IPS DF 4.7 (cell line): ENCODE results near the gene RAB6B.

Source experiments
- DNase-seq: peaks from one replicate; pipeline ENCODE4 v3.0.0-alpha.2; 2013; ENCODE audit warnings: low spot score; ENCODE audit errors: extremely low read depth

The RAB6B gene

GRCh38 chr3:133837487-133838295 is 58.0 kb downstream of the RAB6B start:
- no peak for DNase-seq

GRCh38 chr3:133836497-133837158 is 59.1 kb downstream of the RAB6B start:
- DNase-seq, result no peak

- no peak for DNase-seq
Observed at GRCh38 chr3:133835961-133836360, 59.7 kb downstream of the RAB6B start.

GRCh38 chr3:133835418-133835743 is 60.3 kb downstream of the RAB6B start:
- no peak for DNase-seq

- DNase-seq, result no peak
Observed at GRCh38 chr3:133834621-133835417, 60.9 kb downstream of the RAB6B start.

GRCh38 chr3:133833880-133834620 is 61.6 kb downstream of the RAB6B start:
- no peak for DNase-seq

- no peak for DNase-seq
Observed at GRCh38 chr3:133833267-133833666, 62.4 kb downstream of the RAB6B start.

- DNase-seq, result no peak
Observed at GRCh38 chr3:133832802-133833144, 62.9 kb downstream of the RAB6B start.

GRCh38 chr3:133831966-133832801 is 63.5 kb downstream of the RAB6B start:
- no peak for DNase-seq

GRCh38 chr3:133830071-133830470 is 65.6 kb downstream of the RAB6B start:
- DNase-seq, result no peak

- no peak for DNase-seq
Observed at GRCh38 chr3:133829310-133829707, 66.4 kb downstream of the RAB6B start.

GRCh38 chr3:133828576-133829309 is 66.9 kb downstream of the RAB6B start:
- DNase-seq, result no peak

GRCh38 chr3:133827684-133828083 is 68.0 kb downstream of the RAB6B start:
- no peak for DNase-seq

- DNase-seq, result no peak
Observed at GRCh38 chr3:133827136-133827535, 68.5 kb downstream of the RAB6B start.

GRCh38 chr3:133825969-133826727 is 69.5 kb downstream of the RAB6B start:
- no peak for DNase-seq

- DNase-seq, result no peak
Observed at GRCh38 chr3:133824961-133825485, 70.7 kb downstream of the RAB6B start.

GRCh38 chr3:133821767-133822638 is 73.7 kb downstream of the RAB6B start:
- no peak for DNase-seq
